ENCODE data around the gene ZNF664.

Gene ZNF664

GRCh38 chr12:123998991-123999359 is 26.0 kb downstream of the ZNF664 start:
- no peak overlapping the region for H3K27ac ChIP-seq
- TF ChIP-seq ZFX (IDR thresholded peaks at IDR 0.05), result no peak
- TF ChIP-seq, protein P1, sequence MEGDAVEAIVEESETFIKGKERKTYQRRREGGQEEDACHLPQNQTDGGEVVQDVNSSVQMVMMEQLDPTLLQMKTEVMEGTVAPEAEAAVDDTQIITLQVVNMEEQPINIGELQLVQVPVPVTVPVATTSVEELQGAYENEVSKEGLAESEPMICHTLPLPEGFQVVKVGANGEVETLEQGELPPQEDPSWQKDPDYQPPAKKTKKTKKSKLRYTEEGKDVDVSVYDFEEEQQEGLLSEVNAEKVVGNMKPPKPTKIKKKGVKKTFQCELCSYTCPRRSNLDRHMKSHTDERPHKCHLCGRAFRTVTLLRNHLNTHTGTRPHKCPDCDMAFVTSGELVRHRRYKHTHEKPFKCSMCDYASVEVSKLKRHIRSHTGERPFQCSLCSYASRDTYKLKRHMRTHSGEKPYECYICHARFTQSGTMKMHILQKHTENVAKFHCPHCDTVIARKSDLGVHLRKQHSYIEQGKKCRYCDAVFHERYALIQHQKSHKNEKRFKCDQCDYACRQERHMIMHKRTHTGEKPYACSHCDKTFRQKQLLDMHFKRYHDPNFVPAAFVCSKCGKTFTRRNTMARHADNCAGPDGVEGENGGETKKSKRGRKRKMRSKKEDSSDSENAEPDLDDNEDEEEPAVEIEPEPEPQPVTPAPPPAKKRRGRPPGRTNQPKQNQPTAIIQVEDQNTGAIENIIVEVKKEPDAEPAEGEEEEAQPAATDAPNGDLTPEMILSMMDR (conservative IDR thresholded peaks at IDR 0.05), result no peak

- TF ChIP-seq ZFX (IDR thresholded peaks at IDR 0.05), result no peak
- TF ChIP-seq, protein P1 (conservative IDR thresholded peaks at IDR 0.05), result no peak
- no peak overlapping the region for H3K27ac ChIP-seq
Observed at GRCh38 chr12:124000111-124000510, 27.1 kb downstream of the ZNF664 start.

- TF ChIP-seq, protein P1 (conservative IDR thresholded peaks at IDR 0.05), result no peak
- no peak for TF ChIP-seq ZFX (IDR thresholded peaks at IDR 0.05)
- H3K27ac ChIP-seq, result no peak overlapping the region
Observed at GRCh38 chr12:124001343-124001742, 28.3 kb downstream of the ZNF664 start.

DNA sequence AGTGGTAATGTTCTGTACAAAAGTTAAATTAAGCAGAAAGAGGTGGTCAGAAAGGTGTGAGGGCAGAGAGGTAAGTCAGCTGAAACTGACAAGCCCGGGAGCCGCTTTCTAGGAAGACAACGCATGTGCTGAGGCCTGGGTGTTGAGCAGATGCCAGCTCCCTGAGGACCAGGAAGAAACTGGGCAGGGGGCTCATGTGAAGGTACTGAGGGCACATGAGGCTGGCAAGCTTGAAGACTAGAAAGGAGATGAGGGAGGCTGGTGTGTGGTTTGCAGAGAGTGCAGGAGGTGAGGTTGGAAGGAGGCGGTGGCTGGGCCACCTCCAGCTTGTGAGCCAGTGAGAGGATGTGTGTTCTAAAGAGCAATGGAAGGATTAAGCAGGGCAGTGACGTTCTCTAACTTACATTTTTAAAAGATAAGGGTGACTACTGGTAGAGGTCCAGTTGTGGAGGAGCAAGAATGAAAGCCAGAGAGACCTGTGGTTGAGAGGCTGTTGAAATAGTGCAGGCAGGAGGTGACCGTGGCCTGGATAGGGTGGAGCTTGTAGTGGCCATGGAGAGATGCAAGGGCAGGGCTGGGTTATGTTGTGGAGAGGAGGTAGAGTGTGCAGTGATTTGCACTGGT is 29.1 kb downstream of the ZNF664 start:
- TF ChIP-seq, protein P1 (conservative IDR thresholded peaks at IDR 0.05), result no peak
- TF ChIP-seq ZFX (IDR thresholded peaks at IDR 0.05), result no peak
- H3K27ac ChIP-seq, result no peak overlapping the region

DNA sequence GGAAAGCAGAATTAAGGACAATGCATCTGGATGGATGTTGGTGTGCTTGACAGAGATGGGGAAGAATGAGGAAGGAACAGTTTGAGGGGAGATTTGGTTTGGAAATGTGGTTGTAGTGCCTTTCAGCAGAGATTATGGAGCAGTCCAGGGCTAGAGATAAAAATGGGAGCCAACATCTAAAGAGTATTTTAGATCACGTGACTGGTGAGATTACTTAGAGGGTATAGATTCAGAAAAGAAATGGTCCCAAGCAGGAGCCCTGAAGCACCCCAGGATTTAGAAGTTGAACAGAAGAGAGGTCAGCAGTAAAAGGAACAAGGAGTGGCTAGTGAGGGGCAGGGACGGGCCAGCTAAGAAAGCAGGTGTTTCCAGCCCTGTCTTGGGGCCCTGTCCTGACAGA is 29.6 kb downstream of the ZNF664 start:
- TF ChIP-seq, protein P1 (conservative IDR thresholded peaks at IDR 0.05), result no peak
- TF ChIP-seq ZFX (IDR thresholded peaks at IDR 0.05), result no peak

DNA sequence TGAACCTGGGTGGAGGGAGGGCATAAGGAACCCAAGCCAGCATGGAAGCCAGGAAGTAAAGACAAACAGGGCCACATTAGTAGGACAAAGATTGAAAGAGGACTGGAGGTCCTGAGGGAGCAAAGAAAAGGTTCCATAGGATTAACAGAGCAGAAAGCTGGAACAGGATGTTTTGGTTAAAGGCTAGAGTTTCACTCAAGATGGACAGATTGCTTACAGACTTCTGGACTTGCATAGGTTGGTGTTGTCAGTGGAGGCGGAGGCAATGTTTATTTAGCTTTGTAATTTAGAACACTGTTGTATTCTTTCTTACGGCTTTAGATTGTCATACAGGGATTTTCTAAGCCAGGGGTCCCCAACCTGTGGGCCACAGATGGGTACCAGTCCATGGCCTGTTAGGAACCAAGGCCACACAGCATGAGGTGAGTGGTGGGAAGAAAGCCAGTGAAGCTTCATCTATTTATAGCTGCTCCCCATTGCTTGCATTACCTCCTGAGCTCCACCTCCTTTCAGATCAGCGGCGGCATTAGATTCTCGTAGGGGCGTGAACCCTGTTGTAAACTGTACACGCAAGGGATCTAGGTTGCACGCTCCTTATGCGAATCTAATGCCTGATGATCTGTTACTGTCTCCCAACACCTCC is 31.3 kb downstream of the ZNF664 start:
- H3K27ac ChIP-seq, result no peak overlapping the region
- TF ChIP-seq ZFX (IDR thresholded peaks at IDR 0.05), result no peak
- TF ChIP-seq, protein P1 (conservative IDR thresholded peaks at IDR 0.05), result no peak

More for the DNA sequence above, 29.6 kb downstream of the ZNF664 start:
- H3K27ac ChIP-seq, result no peak overlapping the region

- H3K27ac ChIP-seq, result no peak overlapping the region
- TF ChIP-seq, protein P1 (conservative IDR thresholded peaks at IDR 0.05), result no peak
- TF ChIP-seq ZFX (IDR thresholded peaks at IDR 0.05), result no peak
Observed at GRCh38 chr12:124006085-124006845, 33.2 kb downstream of the ZNF664 start.

Measured in C4-2B (cell line).